Measurements from ENCODE around the gene VTI1A.

- no peak for TF ChIP-seq POLR2A (IDR thresholded peaks at IDR 0.05)
- TF ChIP-seq CTCF (IDR thresholded peaks at IDR 0.05), result no peak
These were observed 172.5 kb downstream of the VTI1A start for GRCh38 chr10:112619556-112619955.

All from esophagus squamous epithelium (tissue), 4 donors.